ENCODE measurements around the gene B4GALT3. TPM values are rescaled to one million over a fixed set of nuclear protein-coding genes. Genes with fewer than 3 reads are reported as not detected.
A peak's percentile ranks its signal among the peaks of the same experiment; 100 is the strongest.

The B4GALT3 gene
- total and polyA plus RNA-seq, 3 donors from 2014 or later: 46.3 to 62.2 (median 56.2) TPM

GRCh38 chr1:161157867-161158266, 19.4 kb downstream of the B4GALT3 start:
- no peak for DNase-seq
- TF ChIP-seq CTCF (IDR thresholded peaks at IDR 0.05): no peak
- no peak for TF ChIP-seq POLR2A (IDR thresholded peaks at IDR 0.05)
- no peak overlapping the region for H3K4me3 ChIP-seq
- no peak overlapping the region for H3K27ac ChIP-seq
- 90 to 100% methylated on average over 1 of the region's 1 CpG for WGBS, 2 donors
- intact Hi-C loops (cut with DNase I; ENCODE audit: low total_unique reads): no loop called here
- H3K4me1 ChIP-seq: peaks cover 44% of the 10 kb centered on the region
- H3K36me3 ChIP-seq (ENCODE audit: low read depth, missing control alignments): no peaks in the 10 kb centered on the region
- H3K27me3 ChIP-seq: no peaks in the 10 kb centered on the region
- H3K9me3 ChIP-seq: no peaks in the 10 kb centered on the region

- peak; percentile 93 for DNase-seq
- TF ChIP-seq CTCF (IDR thresholded peaks at IDR 0.05) (no peak), POLR2A (IDR thresholded peaks at IDR 0.05) (no peak)
- intact Hi-C loops (cut with DNase I; ENCODE audit: low total_unique reads): no loop called here
- peak within 1 kb of the TSS; percentile 84 to 96 for H3K4me3 ChIP-seq
- no peaks in the 10 kb centered on the region for H3K36me3 ChIP-seq (ENCODE audit: low read depth, missing control alignments)
- H3K27ac ChIP-seq: peak within 1 kb of the TSS; percentile 95 to 96
- peaks cover 25% of the 10 kb centered on the region for H3K4me1 ChIP-seq
- H3K27me3 ChIP-seq: no peaks in the 10 kb centered on the region
- 1% methylated on average over 29 to 33 of the region's 33 CpGs for WGBS, 2 donors
- H3K9me3 ChIP-seq: no peaks in the 10 kb centered on the region
Measured at GRCh38 chr1:161153682-161154337, 23.5 kb downstream of the B4GALT3 start, which contains the start of gene UFC1. UFC1 (plus strand) TSS chr1:161153978; CDS start chr1:161153998, 20 bp downstream.

GRCh38 chr1:161153176-161153575, 24.1 kb downstream of the B4GALT3 start:
- intact Hi-C loops (cut with DNase I; ENCODE audit: low total_unique reads): no loop called here
- Histone ChIP-seq H3K36me3 (ENCODE audit: low read depth, missing control alignments) (no peaks in the 10 kb centered on the region), H3K27me3 (no peaks in the 10 kb centered on the region), H3K9me3 (no peaks in the 10 kb centered on the region), H3K4me3 (peak overlapping the region; percentile 84 to 96), H3K27ac (peak overlapping the region; percentile 95 to 96), H3K4me1 (peaks cover 18% of the 10 kb centered on the region)
- TF ChIP-seq CTCF (IDR thresholded peaks at IDR 0.05) (no peak), POLR2A (IDR thresholded peaks at IDR 0.05) (no peak)
- WGBS, 2 donors: 9 to 22% methylated on average over 9 of the region's 9 CpGs
- no peak for DNase-seq

- WGBS, 2 donors: 84 to 90% methylated on average over 3 of the region's 3 CpGs
- Histone ChIP-seq H3K4me3 (no peak overlapping the region), H3K4me1 (no peaks in the 10 kb centered on the region), H3K9me3 (no peaks in the 10 kb centered on the region), H3K36me3 (ENCODE audit: low read depth, missing control alignments) (no peaks in the 10 kb centered on the region), H3K27me3 (no peaks in the 10 kb centered on the region), H3K27ac (no peak overlapping the region)
- intact Hi-C loops (cut with DNase I; ENCODE audit: low total_unique reads): no loop called here
- no peak for DNase-seq
- TF ChIP-seq POLR2A (IDR thresholded peaks at IDR 0.05) (no peak), CTCF (IDR thresholded peaks at IDR 0.05) (no peak)
Measured at GRCh38 chr1:161145832-161146231, 31.5 kb downstream of the B4GALT3 start.
